Colon (tissue), 2 donors: Measurements from ENCODE around the gene NT5C1B.

Experiments used
- FAIRE-seq: peaks from 2 replicates; lab custom pipeline; 2012; peaks lifted over from hg19 to GRCh38; lab: Jason Lieb, UNC
- donor health status: control.
- donor health status: control.

Gene NT5C1B

DNA sequence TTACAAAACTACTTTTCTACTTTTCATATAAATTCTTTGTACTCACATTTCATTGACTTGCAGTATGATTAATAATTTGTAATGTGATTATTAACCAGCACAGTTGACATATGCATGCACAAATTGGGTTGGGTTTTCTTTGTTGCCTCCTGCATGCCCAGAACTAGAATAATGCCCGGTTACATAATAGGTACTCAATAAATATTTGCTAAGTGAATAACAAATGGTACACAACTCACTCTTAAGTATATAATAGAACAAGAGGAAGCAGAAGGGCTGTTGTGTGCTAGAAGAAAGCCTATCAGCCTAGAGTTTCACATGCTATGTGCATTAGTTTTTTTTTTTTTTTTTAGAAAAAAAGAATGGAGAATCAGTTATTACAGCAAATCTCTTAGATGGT is 38.2 kb downstream of the NT5C1B start:
- no peak for FAIRE-seq

DNA sequence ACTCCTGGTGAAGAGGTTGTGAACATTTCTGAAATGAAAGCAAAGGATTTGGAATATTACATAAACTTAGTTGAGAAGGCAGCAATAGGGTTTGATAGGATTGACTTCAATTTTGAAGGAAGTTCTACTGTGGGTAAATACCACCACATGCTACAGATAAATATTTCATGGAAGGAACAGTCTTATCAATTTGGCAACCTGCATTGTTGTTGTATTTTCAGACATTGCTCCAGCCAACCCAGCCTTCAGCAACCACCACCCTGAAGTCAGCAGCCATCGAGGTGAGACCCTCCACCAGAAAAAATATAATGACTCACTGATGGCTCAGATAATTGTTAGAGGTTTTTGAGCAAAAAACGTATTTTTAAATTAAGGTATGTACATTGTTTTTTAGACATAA is 38.9 kb downstream of the NT5C1B start:
- FAIRE-seq, result no peak

DNA sequence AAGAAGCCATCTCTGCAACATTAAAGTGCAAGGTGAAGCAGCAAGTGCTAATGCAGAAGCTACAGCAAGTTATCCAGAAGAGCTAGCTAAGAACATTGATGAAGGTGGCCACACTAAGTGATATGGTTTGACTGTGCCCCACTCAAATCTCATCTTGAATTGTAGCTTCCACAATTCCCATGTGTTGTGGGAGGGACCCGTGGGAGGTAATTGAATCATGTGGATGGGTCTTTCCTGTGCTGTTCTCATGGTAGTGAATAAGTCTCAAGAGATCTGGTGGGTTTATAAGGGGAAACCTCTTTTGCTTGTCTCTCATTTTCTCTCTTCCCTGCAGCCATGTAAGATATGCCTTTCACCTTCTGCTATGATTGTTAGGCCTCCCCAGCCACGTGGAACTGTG is 40.3 kb downstream of the NT5C1B start:
- no peak for FAIRE-seq

DNA sequence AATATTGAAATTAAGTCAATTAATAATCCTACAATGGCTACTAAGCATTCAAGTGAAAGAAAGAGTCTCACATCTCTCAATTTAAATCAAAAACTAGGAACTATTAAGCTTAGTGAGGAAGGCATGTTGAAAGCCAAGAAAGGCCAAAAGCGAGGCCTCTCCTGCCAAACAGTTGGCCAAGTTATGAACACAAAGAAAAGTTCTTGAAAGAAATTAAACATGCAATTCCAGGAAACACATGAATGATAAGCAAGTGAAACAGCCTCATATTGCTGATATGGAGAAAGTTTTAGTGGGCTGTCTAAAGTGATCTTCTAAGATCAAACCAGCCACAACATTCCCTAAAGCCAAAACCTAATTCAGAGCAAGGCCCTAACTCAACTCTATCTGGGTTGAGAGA is 40.7 kb downstream of the NT5C1B start:
- FAIRE-seq, result no peak

DNA sequence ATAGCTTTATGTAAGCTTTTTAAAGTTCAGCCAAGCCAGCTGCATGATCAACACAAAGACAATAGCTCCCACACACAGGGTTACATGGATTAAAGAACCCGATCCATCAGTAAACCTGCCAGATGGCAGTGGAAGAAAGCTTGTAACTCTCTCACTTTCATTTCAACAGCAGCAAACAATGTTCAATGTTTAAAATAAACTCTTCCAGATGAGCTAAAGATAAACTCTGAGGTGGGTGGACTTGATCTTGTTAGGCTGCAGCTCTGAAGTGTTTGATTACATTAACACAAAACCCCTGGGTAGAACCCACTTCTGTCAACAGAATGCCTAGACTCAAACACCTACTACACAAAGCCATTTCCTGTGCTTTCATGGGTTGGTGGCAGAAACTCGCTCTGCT is 42.8 kb downstream of the NT5C1B start:
- FAIRE-seq, result no peak

DNA sequence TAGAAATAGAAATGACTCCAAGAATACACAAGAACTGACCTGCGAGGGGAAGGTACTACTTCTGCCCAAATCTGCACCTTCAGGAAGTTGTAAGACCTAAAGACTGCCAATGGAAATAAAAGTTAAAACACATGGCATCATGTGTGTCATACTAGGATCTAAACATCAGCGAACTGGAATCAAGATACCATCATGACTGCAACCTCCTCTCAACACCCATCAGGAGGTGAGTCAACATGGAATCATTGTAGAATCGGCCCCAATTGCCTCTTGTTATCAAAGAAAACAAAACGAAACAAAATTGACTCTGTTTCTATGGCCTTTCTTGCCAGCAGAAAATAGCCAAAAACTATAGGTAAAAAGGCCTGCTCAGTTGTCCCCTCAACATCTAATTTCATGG is 44.0 kb downstream of the NT5C1B start:
- FAIRE-seq, result no peak

DNA sequence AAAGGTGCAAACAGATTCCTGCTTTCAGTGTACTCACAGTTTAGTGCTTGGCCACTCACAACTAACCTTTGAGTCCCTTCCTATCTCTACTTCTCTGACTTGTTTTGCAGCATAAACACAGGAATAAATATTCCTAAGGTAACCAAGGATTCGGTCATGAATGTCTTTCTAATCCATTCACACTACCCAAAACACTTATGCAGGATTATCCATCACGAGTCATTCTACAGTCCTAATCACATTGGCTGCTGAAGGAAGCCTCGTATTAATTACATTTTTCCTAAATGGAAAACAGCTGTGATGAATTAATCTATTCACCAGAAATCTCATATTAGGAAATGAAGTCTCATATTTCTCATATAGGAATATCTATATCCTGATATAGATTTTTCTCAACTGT is 45.2 kb downstream of the NT5C1B start:
- FAIRE-seq, result no peak

DNA sequence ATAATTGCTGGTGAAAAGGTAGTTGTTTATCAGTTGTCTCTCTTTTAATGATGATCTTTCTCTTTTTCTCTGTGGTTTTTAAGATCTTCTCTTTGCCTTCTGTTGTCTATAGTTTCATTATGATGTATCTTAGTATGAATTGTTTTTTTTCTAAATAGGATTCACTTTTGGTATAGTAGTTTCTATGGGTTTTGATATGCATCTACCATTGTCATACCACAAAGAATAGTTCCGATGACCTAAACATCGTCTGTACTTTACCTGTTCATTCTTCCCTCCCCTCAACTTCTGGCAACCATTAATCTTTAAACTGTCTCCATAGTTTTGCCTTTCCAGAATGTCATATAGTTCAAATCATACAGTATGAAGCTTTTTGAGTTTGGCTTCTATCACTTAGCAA is 48.5 kb downstream of the NT5C1B start:
- FAIRE-seq, result no peak

DNA sequence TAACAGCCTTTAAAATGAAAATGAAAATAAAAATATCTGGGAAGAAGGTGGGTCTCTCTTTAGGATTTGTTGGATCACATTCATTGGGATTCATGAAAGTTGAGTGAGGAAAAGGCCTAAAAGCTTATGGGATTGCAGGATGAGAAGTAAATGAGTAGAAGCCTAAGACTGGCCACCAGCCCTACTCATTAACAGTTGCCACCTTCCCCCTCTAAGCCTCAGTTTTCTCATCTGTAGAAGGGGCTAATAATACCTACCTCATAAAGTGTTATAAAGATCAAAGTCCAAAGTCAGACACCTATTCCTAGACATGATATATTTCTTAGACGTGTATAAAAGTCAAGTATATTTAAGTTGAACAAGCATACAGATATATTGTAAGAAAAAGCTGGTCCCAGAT is 52.7 kb downstream of the NT5C1B start:
- FAIRE-seq, result no peak

DNA sequence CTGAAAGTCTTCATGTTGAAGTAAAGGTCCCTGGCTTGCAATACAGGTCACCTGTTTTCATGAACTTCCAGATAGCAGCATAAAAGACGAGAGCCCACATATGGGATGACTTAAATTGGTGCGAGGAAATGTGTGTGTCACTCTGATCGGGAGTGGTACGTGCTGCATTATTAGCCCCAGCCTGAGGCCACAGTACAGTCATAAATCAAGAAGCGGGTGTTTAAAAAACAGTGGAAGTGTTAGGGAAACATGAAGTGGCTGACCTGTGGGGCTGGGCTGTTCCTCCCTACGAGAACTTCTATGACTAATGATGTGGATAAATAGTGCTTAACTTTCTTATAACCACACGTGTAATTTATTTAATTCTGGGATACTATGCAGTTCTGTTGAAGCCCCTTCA is 53.3 kb downstream of the NT5C1B start:
- FAIRE-seq, result no peak

DNA sequence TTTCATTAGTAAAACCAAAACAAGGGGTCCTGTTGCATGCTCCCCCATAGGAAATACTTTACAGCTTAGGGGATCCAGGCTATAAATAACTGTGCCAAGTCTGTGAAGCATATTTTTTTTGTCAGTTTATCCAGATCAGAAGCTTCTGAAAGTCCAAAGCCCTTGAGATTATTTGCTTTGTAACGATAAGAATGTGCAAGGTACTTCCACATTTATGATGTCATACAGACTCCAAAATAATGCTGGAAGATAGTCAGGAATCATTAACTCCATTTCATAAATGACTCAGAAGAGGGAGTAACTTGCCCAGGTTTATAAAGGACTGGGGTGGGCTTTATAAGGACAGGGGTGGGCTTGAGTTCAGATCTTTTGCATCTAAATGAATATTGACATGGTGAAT is 58.2 kb downstream of the NT5C1B start:
- FAIRE-seq, result no peak

DNA sequence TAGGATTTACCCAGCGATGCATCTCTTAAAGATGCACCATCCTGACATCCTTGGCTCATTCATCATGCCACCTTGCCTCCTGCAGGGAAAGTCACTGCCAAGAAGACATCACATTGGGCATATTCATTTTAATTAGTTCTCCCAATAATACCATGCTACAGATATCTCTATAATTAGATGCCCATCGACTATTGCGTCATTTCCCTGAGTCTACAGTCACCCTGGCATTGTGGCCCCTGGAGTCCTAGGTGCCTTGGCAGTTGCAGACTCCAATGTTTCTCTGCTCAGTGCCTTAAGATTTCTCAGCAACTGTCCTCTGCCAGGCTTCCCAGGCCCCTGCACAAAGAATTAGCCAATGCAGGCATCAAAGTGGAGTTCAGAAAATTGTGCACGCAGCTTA is 61.5 kb downstream of the NT5C1B start:
- no peak for FAIRE-seq

DNA sequence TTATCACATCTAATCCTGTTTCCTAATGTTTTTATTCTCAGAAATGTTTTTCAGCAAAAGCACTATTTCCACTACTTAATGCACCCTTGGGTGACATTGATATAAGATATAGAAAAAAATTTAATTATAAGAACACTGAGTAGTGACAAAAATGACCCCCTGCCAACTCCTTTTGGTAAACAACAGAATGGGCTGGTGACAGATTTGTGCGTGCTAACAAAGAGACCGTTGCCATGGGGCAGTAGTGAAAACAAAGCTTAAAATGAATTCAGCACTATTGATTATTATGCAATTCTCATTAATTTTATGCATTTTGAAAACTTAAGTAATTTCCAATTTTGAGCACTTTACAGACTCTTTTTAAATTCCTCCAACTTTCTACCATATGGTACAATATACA is 62.0 kb downstream of the NT5C1B start:
- FAIRE-seq, result no peak

DNA sequence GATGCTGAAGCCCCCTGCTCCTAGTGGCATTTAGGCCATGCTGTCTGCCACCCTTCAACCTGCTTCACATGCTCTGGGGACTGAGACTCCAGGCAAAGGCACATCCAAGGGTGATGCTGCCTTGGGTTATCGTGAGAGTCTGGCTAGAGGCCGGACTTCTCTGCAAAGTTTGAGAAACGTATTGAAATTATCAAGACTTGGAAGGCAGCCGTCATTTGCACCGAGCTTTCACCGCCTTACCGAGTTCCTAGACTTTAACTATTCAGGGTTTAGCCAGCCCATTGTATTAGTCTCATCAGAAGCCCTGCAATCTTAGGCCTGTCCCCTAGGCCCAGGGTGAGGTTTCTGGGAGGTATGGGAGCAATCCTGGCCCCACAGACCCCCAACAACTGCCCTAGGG is 62.9 kb downstream of the NT5C1B start:
- FAIRE-seq, result no peak

DNA sequence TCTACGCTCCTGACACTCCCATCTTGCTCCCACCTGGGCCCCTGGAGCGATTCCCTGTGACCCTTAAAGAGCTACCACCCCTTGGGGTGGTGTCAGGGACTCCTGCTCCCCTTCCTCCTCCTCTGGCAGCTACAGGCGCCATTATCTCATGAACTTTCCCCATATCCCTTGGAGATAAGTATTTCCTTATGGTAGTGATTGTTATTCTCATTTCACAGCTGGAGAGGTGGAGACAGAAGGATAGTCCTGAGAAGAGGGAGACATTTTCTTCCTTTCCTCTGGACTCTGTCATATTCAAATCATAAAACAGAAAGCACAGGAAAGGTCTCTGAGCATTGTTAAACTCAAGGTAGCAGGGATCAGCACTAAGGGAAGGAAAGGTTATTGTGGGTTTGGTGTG is 63.5 kb downstream of the NT5C1B start:
- FAIRE-seq, result no peak

DNA sequence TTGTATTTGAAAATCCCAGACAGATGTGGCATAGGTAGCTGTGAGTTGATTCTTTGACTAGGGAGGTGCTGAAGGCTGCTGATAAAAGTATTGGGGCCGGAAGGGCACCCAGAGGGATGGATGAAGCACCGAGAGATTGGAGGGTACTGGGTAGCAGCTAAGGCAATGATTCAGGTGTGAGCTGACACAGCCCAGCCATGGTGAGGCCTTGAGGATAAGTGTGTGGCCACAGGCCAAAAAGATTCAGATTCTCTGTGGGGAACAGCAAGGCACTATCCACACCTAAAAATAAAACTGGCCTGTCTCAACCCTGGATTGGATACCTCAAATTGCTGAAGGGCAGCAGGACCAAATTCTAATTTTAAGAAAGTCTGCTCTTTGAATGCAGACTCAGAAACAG is 64.1 kb downstream of the NT5C1B start:
- no peak for FAIRE-seq

DNA sequence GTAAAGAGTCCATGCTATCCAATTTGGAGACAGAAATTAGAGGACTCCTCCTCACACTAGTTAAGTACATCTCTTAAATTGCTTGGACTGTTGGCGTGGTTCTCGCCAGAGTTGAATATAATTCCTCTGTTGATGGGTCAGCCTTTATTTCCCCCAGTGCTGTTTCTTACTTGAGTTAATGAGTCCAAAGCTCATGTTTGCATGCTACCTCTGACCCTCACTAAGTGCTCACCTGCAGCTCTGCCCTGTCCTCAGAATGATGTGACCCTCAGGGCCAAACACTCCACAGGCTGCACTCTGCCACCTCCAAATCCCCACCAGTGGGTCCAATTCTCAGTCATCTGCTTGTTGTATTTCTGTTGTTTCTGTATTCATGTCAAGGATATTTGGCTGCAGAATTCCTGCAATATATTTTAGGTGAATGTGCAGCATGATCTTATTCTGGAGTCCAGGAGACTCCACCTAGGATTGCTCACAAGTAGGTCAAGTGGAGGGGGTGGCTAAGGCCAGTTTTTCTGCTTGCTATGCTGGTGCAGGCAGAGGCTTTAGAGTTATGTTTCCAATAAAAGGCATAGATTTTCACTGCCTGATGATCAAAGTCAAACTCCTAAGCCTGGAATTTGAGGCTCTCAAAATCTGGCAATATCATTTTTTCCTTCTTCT is 66.8 kb downstream of the NT5C1B start:
- FAIRE-seq, result no peak

DNA sequence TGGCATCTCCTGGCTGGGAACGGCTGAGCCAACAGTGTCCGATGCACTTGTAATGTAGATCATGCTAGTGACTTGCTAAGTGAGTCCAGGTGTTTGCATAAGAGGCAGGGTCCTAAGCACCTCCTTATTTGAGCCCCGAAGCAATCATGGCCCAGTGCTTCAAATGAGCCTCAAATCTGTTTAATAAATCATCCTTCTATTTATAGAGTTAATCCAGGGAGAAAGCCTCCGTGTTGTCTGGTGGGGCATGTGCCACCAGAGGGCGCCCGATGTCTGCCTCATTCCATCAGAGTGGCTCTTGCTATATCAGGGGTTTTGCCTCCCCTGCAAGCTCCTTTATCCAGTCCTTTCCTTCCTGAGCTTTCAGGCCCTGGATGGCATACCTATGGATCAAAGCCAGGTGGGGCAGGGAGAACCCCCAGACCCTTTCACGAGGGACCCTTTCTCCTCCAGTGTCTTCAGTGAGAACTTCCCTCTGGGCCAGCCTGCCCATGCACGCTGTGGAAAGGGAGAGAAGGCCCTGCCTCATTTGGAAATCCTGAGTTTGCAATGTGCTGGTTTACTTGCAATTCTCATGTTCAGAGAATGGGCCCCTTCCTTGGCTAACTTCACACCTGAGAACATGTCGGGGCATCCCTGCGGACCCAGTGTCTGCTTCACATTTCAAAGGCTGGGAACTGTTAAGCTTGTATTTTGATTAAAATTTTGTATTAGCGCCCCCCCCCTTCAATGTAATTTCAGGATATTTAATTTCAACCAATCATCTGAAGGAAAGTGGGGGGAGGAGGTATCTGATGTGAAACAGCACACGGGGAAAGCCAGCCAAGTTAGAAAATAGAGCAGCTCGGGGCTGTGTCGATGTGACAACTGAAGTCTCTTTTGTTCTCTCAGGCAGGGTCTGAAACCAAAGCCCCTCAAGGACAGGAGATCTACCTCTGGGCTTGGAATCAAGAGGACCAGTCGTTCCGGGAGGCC is 68.6 kb downstream of the NT5C1B start:
- FAIRE-seq, result no peak

DNA sequence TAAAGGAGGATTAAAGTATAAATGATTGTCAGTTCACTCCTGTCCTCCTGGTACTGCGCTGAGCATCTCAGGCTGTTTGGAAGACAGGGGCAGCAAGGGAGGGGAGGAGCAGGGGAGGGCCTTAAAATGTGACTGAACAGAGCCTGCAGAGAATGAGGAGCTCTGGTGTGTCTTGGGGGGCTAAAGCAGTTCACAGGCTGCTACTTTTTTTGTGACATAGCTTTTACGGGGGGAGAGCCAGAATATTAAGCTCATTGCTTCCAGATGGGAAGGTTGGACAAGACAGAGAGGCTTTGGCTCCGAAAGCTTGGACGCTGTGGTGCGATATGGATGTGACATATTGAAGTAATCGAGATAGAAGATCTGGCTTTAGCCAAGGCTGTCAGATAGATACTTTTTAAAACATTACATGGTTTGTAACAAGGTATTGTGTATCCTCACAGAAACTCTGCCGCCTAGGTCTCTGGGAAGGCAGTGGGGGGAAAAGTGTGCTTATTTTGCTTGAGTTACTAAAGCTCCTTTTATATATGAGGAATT is 69.4 kb downstream of the NT5C1B start:
- no peak for FAIRE-seq

DNA sequence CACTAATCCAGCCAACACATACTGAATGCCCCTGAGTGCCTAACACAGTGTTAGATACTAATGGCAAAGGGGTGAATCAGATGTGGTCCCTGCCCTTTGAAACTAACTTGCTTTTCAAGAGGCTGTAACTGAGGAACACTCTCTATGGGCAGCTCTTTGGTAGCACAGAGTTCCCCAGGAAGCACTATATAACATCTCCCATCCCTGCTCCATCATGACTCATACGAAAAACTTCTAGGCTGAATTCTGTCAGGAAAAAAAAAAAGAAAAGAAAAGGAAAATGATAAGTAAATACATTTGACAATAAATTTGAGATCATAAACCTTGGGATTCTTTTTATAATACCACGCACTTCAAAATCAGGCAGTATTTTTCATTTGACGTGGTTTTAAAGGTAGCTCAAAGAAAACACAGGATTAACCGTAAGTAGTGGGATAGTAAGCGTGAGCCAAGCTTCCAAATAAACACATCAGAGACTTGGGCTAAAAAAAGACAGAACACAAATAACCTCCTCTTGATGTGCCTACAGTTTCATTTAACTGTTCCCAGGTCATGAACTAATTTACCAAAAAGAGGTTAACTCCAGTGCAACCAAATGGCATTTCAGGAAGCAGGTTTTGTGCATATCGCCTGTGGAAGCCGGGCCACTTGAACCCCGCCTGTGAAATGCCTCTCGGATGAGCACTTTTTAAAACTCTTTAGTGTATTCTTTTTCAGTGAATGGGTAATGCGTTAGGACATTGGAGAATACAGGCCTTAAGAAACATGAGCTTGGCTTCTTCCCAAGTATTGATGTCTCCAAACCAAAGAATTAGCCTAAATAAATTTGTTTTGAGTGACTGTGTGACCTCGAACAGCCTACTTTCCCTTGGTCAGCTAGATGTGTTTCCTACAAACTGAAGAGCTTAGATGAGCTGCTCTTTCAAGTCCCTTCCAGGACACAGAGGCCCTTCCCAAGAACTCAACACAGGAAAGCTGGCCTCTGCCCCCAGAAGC is 71.0 kb downstream of the NT5C1B start:
- no peak for FAIRE-seq

DNA sequence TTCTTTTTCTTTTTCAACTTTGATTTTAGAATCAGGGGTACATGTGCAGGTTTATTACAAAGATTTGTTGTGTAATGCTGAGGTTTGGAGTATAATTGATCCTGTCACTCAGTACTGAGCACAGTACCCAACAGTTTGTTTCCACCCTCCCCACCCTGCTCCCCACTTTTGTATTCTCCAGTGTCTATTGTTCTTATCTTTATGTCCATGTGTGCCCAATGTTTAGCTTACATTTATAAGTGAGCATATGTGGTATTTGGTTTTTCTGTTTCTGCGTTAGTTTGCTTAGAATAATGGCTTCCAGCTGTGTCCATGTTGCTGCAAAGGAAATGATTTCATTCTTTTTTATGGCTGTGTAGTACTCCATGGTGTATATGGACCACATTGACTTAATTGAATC is 72.0 kb downstream of the NT5C1B start:
- FAIRE-seq, result no peak

DNA sequence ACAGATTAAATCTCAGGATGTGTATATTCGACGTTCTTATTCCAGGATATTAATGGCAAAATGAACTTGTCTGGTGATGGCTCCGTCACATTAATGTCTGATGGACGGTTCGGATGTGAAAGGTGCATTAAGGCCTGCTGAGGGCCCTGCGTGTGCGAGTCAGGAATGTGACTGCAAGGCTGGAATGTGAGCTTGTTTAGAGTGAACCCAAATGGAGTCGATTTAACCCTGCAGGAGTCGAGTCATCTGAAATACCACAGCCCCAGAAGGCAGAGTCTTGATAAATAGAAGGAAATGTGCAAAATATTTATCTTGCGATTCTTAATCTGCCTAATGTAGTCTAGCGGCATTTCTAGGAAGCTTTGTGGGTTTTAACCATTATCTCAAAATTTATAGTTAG is 73.3 kb downstream of the NT5C1B start:
- no peak for FAIRE-seq
